HepG2 (cell line): ENCODE data around the gene CNTF. TPM values are rescaled to one million over a fixed set of nuclear protein-coding genes. Genes with fewer than 3 reads are reported as not detected.

Experiments
- ATAC-seq: fragments of 200-7000 bp; cut with Tn5 transposase; 3 replicates; pipeline ENCODE4 v1.9.1; 2020; ENCODE audit warnings: mild to moderate bottlenecking, moderate library complexity
- BruUV-seq: library from RNA; stranded (reverse); fragments of 400-500 nt; replicated peaks from 2 replicates; lab custom pipeline; 2021; lab: Mats Ljungman, UMichigan
- CTCF ChIA-PET: fragments of 300-600 bp; formaldehyde crosslinking; extraction: SDS; loops from one replicate; lab custom pipeline; 2021; ENCODE audit warnings: low total read pairs, inconsistent platforms, low intra/inter-chr PET ratio; lab: Yijun Ruan, JAX
- POLR2A ChIA-PET: fragments of 350-600 bp; sonication (Branson Sonifier 250); formaldehyde crosslinking; loops from one replicate; lab custom pipeline; 2020; ENCODE audit warnings: antibody characterized with exemption, inconsistent platforms; lab: Yijun Ruan, JAX
- DNase-seq: peaks from one replicate; pipeline ENCODE4 v3.0.0-alpha.2; 2015; ENCODE audit warnings: low spot score
- FAIRE-seq: peaks from 3 replicates; lab custom pipeline; 2011; peaks lifted over from hg19 to GRCh38; lab: Jason Lieb, UNC
- H2AFZ ChIP-seq: one replicate; pipeline ENCODE4 v1.6.1; 2011; ENCODE audit warnings: low read length, inconsistent platforms
- H3K27ac ChIP-seq: fragments of 300-600 bp; 3 replicates; pipeline ENCODE4 v1.8.0; 2011; ENCODE audit warnings: mixed run types, mild to moderate bottlenecking, mixed read lengths, low read length, inconsistent platforms; ENCODE audit not compliant: insufficient read depth; ENCODE audit errors: extremely low read length
- H3K27me3 ChIP-seq, 2 experiments: fragments of 200-600 bp in 1 of 2; 2 replicates in 1 of 2; 3 replicates in 1 of 2; pipeline versions ENCODE4 v1.6.0 to v1.8.0; 2011; ENCODE audit warnings: low read length in 2 of 2, mild to moderate bottlenecking in 2 of 2, moderate library complexity in 2 of 2, inconsistent platforms in 1 of 2; ENCODE audit not compliant: insufficient read depth in 2 of 2, control insufficient read depth in 1 of 2
- H3K36me3 ChIP-seq, 2 experiments: fragments of 200-600 bp in 1 of 2; replicated peaks in 1 of 2; 2 replicates in 1 of 2; 3 replicates in 1 of 2; pipeline versions ENCODE4 v1.5.1 to v1.8.0; 2011; ENCODE audit warnings: low read length in 2 of 2, inconsistent platforms in 1 of 2; ENCODE audit not compliant: insufficient read depth in 2 of 2, control insufficient read depth in 1 of 2
- H3K4me1 ChIP-seq: 2 replicates; pipeline ENCODE4 v1.5.1; 2012; ENCODE audit warnings: low read length, inconsistent platforms; ENCODE audit not compliant: insufficient read depth
- H3K4me2 ChIP-seq: 2 replicates; pipeline ENCODE4 v1.6.0; 2011; ENCODE audit warnings: low read depth, low read length, inconsistent platforms
- H3K4me3 ChIP-seq, 3 experiments: fragments of 200-600 bp in 1 of 3; sonication (generic), shearing (Covaris generic) in 1 of 3; replicated peaks in 1 of 3; 2 replicates each; pipeline ENCODE4 v1.5.1; 2011 to 2016; ENCODE audit warnings: low read length in 3 of 3, inconsistent platforms in 2 of 3, low read depth in 2 of 3, mild to moderate bottlenecking in 2 of 3, control low read depth in 1 of 3, mixed read lengths in 1 of 3; ENCODE audit not compliant: insufficient read depth in 1 of 3
- H3K79me2 ChIP-seq: one replicate; pipeline ENCODE4 v1.6.1; 2011; ENCODE audit warnings: low read length, inconsistent platforms; ENCODE audit not compliant: insufficient read depth
- H3K9ac ChIP-seq: 2 replicates; pipeline ENCODE4 v1.6.0; 2011; ENCODE audit warnings: mild to moderate bottlenecking, low read depth, low read length, inconsistent platforms; ENCODE audit not compliant: insufficient read depth
- H3K9me3 ChIP-seq: 2 replicates; pipeline ENCODE4 v1.5.1; 2012; ENCODE audit warnings: mild to moderate bottlenecking, low read length
- H4K20me1 ChIP-seq: 2 replicates; pipeline ENCODE4 v1.6.0; 2011; ENCODE audit warnings: inconsistent platforms, mild to moderate bottlenecking, low read length, moderate library complexity; ENCODE audit not compliant: insufficient read depth
- AGO2 ChIP-seq: fragments of 200-400 bp; formaldehyde crosslinking; optimal IDR thresholded peaks from 2 replicates; pipeline ENCODE3; 2017; ENCODE audit warnings: mild to moderate bottlenecking, low read depth, low read length, moderate library complexity
- CREM ChIP-seq, 2 experiments: sonication (generic) in 1 of 2; formaldehyde crosslinking in 1 of 2; IDR thresholded peaks; 2 replicates each; pipeline versions ENCODE4 v1.4.0 to v1.6.1; 2016 to 2020; ENCODE audit warnings: antibody characterized with exemption in 1 of 2, mild to moderate bottlenecking in 1 of 2, missing genetic modification reagents in 1 of 2
- FOXA1 ChIP-seq, 2 experiments: fragments of 450-650 bp in 1 of 2; sonication (generic) in 1 of 2; formaldehyde crosslinking in 1 of 2; IDR thresholded peaks; 2 replicates each; pipeline versions ENCODE4 v1.4.0 to v1.6.1; 2016 to 2020; ENCODE audit warnings: missing genetic modification reagents in 1 of 2
- ISX ChIP-seq: sonication (generic); formaldehyde crosslinking; conservative IDR thresholded peaks from 2 replicates; pipeline ENCODE4 v1.5.0; 2020; ENCODE audit warnings: missing genetic modification reagents
- MBD4 ChIP-seq: IDR thresholded peaks from 2 replicates; pipeline ENCODE4 v1.6.1; 2012; ENCODE audit warnings: low read length, inconsistent platforms, borderline replicate concordance
- MYNN ChIP-seq: sonication (generic); formaldehyde crosslinking; IDR thresholded peaks from 2 replicates; pipeline ENCODE4 v1.4.0; 2020; ENCODE audit warnings: mild to moderate bottlenecking, low read depth, missing genetic modification reagents
- PHF20 ChIP-seq: sonication (generic); formaldehyde crosslinking; IDR thresholded peaks from 2 replicates; pipeline ENCODE4 v1.5.0; 2020; ENCODE audit warnings: mild to moderate bottlenecking, missing genetic modification reagents
- SATB2 ChIP-seq: sonication (generic); formaldehyde crosslinking; IDR thresholded peaks from 2 replicates; pipeline ENCODE4 v1.5.0; 2020; ENCODE audit warnings: missing genetic modification reagents
- SRSF1 ChIP-seq: fragments of 200-400 bp; formaldehyde crosslinking; optimal IDR thresholded peaks from 2 replicates; pipeline ENCODE3; 2017; ENCODE audit warnings: mild to moderate bottlenecking, low read depth, low read length, moderate library complexity
- THAP11 ChIP-seq: IDR thresholded peaks from 2 replicates; pipeline ENCODE4 v1.6.1; 2016; ENCODE audit warnings: missing biosample characterization, missing genetic modification reagents
- WIZ ChIP-seq: sonication (generic); formaldehyde crosslinking; IDR thresholded peaks from 2 replicates; pipeline ENCODE4 v1.5.1; 2020; ENCODE audit warnings: mild to moderate bottlenecking, missing genetic modification reagents
- ZBTB1 ChIP-seq: sonication (generic); formaldehyde crosslinking; IDR thresholded peaks from 2 replicates; pipeline ENCODE4 v1.4.0; 2020; ENCODE audit warnings: missing genetic modification reagents, borderline replicate concordance
- ZNF136 ChIP-seq: sonication (generic); formaldehyde crosslinking; IDR thresholded peaks from 2 replicates; pipeline ENCODE4 v1.8.1; 2022; ENCODE audit warnings: low read depth, mild to moderate bottlenecking, moderate library complexity, missing genetic modification reagents
- ZNF30 ChIP-seq: sonication (generic); formaldehyde crosslinking; IDR thresholded peaks from 2 replicates; pipeline ENCODE4 v1.5.0; 2020; ENCODE audit warnings: mild to moderate bottlenecking, missing genetic modification reagents
- ZNF619 ChIP-seq: sonication (generic); formaldehyde crosslinking; IDR thresholded peaks from 2 replicates; pipeline ENCODE4 v1.4.0; 2020; ENCODE audit warnings: mild to moderate bottlenecking, missing genetic modification reagents
- ZNF644 ChIP-seq: IDR thresholded peaks from 2 replicates; pipeline ENCODE4 v1.6.1; 2016; ENCODE audit warnings: low read depth
- ZNF709 ChIP-seq: sonication (generic); formaldehyde crosslinking; IDR thresholded peaks from 2 replicates; pipeline ENCODE4 v1.5.0; 2020; ENCODE audit warnings: mild to moderate bottlenecking, missing genetic modification reagents
- ZNF75D ChIP-seq: sonication (generic); formaldehyde crosslinking; IDR thresholded peaks from 2 replicates; pipeline ENCODE4 v1.8.1; 2023; ENCODE audit warnings: missing genetic modification reagents, mild to moderate bottlenecking, borderline replicate concordance
- ZNF768 ChIP-seq: sonication (generic); formaldehyde crosslinking; IDR thresholded peaks from 2 replicates; pipeline ENCODE4 v1.4.0; 2020; ENCODE audit warnings: missing genetic modification reagents
- ZSCAN12 ChIP-seq: sonication (generic); formaldehyde crosslinking; IDR thresholded peaks from 2 replicates; pipeline ENCODE4 v1.9.0; 2021; ENCODE audit warnings: mild to moderate bottlenecking, missing genetic modification reagents
- WGBS: methylation state at CpG from one replicate; pipeline ENCODE4 v1.1.6; 2017; ENCODE audit warnings: low lambda C conversion rate; 5-methylcytosine and 5-hydroxymethylcytosine counted together
- in situ Hi-C: cut with HindIII; loops from 2 replicates; pipeline ENCODE4 v1.10.0; 2017; ENCODE audit warnings: low pct_unique_long_range_greater_than_20kb; ENCODE audit not compliant: extremely low pct_ligation_motif_present
- intact Hi-C: fragments of 100-400 bp; cut with micrococcal nuclease; formaldehyde crosslinking; loops from one replicate; pipeline ENCODE4 v1.10.0; 2022; ENCODE audit not compliant: unreplicated experiment
- polyA plus RNA-seq, 8 experiments: library from polyadenylated mRNA; depleted of rRNA in 3 of 8; stranded (reverse) in 7 of 8; unstranded in 1 of 8; fragments of >200 nt; fragmentation: Illumina TruSeq in 4 of 8; extraction: Trizol in 4 of 8; gene quantifications; 2 replicates each; pipeline versions ENCODE4 v1.2.1 to v1.2.3, GENCODE V29; 2011 to 2016; ENCODE audit warnings: low read depth in 4 of 8, missing spikeins in 1 of 8, mixed read lengths in 1 of 8; ENCODE audit not compliant: insufficient read depth in 1 of 8
- total RNA-seq, 5 experiments: library from RNA; depleted of rRNA; stranded (reverse); fragments of >200 nt; fragmentation: Illumina TruSeq; extraction: Trizol; gene quantifications; 2 replicates each; pipeline ENCODE4 v1.2.3, GENCODE V29; 2016; ENCODE audit warnings: low read depth in 1 of 5
- TF ChIP-seq, protein P1 (sequence below): sonication (generic); formaldehyde crosslinking; conservative IDR thresholded peaks from 2 replicates; pipeline ENCODE4 v1.4.0; 2020; ENCODE audit warnings: mild to moderate bottlenecking, missing genetic modification reagents, moderate library complexity
- TF ChIP-seq, protein P2 (sequence below): sonication (generic); formaldehyde crosslinking; IDR thresholded peaks from 2 replicates; pipeline ENCODE4 v1.4.0; 2020; ENCODE audit warnings: low read depth, mild to moderate bottlenecking, missing genetic modification reagents

Gene CNTF
- total and polyA plus RNA-seq, 2 of the 13 experiments (the other 11 are each of a cell fraction or from before 2014, with no cell fraction given) = 0.51 to 2.3 TPM

DNA sequence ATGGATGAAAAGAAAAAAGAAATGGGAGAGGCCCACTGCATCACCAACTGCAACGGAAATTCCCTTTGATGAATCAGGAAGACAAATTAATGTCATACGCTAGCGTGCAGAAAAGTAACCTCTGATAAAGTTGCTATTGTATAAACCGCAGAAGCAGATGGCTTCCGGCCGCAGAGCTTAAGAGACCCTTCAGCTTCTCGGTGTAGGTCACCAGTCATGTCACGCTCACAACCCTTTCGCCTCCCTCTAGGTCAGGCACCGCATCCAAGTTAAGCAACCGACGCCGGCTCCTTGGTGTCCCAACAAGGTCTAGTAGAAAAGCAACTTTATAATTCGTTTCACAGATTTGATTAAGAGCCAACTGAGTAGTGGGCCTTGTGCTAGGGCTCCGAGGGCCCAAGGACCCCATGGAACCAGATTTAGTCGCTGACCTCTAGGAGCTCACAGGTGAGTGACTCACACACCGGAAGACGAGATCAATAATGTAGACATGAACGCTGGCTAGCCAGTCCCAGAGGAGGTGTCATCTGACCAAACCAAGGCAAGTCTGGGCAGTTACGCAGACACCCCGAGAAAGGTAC lies 44.8 kb upstream of the CNTF start:
- ChIA-PET POLR2A (interaction anchor here (0.6 to 3.3 kb wide), 6 partner anchors 9 to 1010 kb away, joined by 3 to 18 read pairs (median 6); partner anchors contain the start of gene UBE2L6), CTCF (interaction anchor here (1.8 kb wide), 1 partner anchor 211 kb away, joined by 4 read pairs; no protein-coding TSS in a partner anchor)
- intact Hi-C loops (loop anchor here (1.0 kb wide), 2 partner anchors 41 to 52 kb away; no protein-coding TSS in a partner anchor), in situ Hi-C loops (no loop called here)
- Histone ChIP-seq H3K36me3 (no peaks in the 10 kb centered on the region), H3K9ac (peak overlapping the region; percentile 100), H2AFZ (peak overlapping the region; percentile 59), H3K27ac (peak overlapping the region; percentile 99), H3K27me3 (no peaks in the 10 kb centered on the region), H3K79me2 (peaks cover 37% of the 10 kb centered on the region), H3K4me2 (peak overlapping the region; percentile 78), H3K4me1 (peaks cover 41% of the 10 kb centered on the region), H3K9me3 (no peaks in the 10 kb centered on the region), H3K4me3 (peak overlapping the region; percentile 74 to 98 (median 82)), H4K20me1 (peaks cover 25% of the 10 kb centered on the region)
- ATAC-seq = peak; percentile 71
- BruUV-seq = TSS peak; percentile 76
- FAIRE-seq = no peak
- peak; percentile 33 for DNase-seq
- 1% methylated on average over 20 of the region's 21 CpGs for whole genome bisulfite sequencing
- TF ChIP-seq ISX = 0 out of 2 replicates have a peak, but pooled peaks have one; percentile 31
- TF ChIP-seq SRSF1 = no peak
- no peak for TF ChIP-seq ZNF768
- 0 out of 2 replicates have a peak, but pooled peaks have one; percentile 28 for TF ChIP-seq ZNF75D (CRISPR knock-in tag)
- TF ChIP-seq WIZ (CRISPR knock-in tag) = no peak; the same call in 1 of the 2 replicates
- TF ChIP-seq MYNN (CRISPR knock-in tag) = no peak
- TF ChIP-seq PHF20 (CRISPR knock-in tag) = peak; percentile 73; the same call in 1 of the 2 replicates
- TF ChIP-seq, protein P1, sequence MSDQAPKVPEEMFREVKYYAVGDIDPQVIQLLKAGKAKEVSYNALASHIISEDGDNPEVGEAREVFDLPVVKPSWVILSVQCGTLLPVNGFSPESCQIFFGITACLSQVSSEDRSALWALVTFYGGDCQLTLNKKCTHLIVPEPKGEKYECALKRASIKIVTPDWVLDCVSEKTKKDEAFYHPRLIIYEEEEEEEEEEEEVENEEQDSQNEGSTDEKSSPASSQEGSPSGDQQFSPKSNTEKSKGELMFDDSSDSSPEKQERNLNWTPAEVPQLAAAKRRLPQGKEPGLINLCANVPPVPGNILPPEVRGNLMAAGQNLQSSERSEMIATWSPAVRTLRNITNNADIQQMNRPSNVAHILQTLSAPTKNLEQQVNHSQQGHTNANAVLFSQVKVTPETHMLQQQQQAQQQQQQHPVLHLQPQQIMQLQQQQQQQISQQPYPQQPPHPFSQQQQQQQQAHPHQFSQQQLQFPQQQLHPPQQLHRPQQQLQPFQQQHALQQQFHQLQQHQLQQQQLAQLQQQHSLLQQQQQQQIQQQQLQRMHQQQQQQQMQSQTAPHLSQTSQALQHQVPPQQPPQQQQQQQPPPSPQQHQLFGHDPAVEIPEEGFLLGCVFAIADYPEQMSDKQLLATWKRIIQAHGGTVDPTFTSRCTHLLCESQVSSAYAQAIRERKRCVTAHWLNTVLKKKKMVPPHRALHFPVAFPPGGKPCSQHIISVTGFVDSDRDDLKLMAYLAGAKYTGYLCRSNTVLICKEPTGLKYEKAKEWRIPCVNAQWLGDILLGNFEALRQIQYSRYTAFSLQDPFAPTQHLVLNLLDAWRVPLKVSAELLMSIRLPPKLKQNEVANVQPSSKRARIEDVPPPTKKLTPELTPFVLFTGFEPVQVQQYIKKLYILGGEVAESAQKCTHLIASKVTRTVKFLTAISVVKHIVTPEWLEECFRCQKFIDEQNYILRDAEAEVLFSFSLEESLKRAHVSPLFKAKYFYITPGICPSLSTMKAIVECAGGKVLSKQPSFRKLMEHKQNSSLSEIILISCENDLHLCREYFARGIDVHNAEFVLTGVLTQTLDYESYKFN (CRISPR knock-in tag) = peak; percentile 40; the same call in 1 of the 2 replicates
- no peak for TF ChIP-seq MBD4
- TF ChIP-seq, protein P2, sequence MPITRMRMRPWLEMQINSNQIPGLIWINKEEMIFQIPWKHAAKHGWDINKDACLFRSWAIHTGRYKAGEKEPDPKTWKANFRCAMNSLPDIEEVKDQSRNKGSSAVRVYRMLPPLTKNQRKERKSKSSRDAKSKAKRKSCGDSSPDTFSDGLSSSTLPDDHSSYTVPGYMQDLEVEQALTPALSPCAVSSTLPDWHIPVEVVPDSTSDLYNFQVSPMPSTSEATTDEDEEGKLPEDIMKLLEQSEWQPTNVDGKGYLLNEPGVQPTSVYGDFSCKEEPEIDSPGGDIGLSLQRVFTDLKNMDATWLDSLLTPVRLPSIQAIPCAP (CRISPR knock-in tag) = no peak
- TF ChIP-seq FOXA1 (IDR thresholded peaks at IDR 0.05) = no peak
- no peak for TF ChIP-seq FOXA1 (CRISPR knock-in tag; IDR thresholded peaks at IDR 0.05)
- no peak for TF ChIP-seq AGO2
- TF ChIP-seq CREM (IDR thresholded peaks at IDR 0.05) = no peak
- TF ChIP-seq CREM (CRISPR knock-in tag; IDR thresholded peaks at IDR 0.05) = no peak
- TF ChIP-seq THAP11 (CRISPR knock-in tag) = no peak
- no peak for TF ChIP-seq ZNF709 (CRISPR knock-in tag)
- TF ChIP-seq ZNF619 = no peak
- no peak for TF ChIP-seq ZNF136 (CRISPR knock-in tag)
- TF ChIP-seq ZNF644 (CRISPR knock-in tag) = no peak
- TF ChIP-seq SATB2 (CRISPR knock-in tag) = no peak
- no peak for TF ChIP-seq ZSCAN12 (CRISPR knock-in tag)
- no peak for TF ChIP-seq ZBTB1
- no peak for TF ChIP-seq ZNF30 (CRISPR knock-in tag)
